Measurements from ENCODE around the gene SLC66A1.

SLC66A1 gene

DNA sequence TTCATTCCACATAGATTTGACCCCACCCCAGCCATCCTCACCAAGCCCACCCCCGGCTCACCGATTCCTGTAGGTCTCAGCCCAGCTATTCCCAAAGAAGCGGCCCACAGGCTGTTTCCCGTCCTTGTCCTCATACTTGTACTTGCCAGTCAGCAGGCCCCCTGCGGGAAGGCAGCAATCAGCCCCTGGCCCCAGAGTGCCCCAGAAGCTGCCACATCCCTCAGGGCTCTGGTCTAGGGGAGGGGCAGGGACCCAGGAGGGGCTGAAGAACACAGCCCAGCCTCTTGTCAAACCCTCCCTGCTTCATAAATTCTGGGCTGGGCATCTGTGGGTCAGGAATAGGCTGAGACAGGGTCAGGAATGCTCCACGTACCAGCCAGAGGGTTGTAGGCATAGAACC is 5.2 kb upstream of the SLC66A1 start:
- no peak for DNase-seq

DNA sequence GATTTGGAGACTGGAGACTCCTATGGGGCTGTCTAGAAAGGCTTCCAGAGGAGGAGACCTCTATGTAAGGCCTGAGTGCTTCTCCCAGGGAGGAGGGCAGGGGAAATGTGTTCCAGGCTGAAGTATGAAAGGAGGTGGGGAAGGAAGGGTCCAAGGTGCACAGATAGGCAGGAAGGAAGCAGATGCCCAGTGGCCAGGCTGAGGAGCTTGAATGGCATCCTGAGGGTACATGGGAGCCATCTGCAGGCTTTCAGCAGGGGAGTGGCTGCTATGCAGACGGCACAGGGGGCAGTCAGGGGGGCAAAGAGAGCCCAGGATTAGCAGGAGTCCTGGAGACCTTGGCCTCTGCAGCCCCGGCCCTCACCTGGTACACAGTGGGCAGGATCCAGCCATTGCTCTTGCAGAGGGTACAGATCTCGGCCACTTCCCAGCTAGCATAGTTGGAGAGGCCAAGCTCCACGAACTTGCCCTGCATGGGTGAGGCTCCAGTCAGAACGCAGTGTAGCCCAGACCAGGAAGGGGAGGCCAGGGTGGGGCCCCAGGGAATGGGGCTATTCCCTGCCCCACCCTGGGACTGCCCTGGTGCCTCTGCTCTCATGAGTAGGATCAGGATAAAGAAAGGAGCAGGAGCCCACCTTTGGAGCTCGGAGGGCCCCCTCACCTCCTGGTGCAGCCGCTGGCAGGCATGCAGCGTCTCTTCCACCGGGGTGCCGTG is 4.2 kb upstream of the SLC66A1 start:
- no peak for DNase-seq

DNA sequence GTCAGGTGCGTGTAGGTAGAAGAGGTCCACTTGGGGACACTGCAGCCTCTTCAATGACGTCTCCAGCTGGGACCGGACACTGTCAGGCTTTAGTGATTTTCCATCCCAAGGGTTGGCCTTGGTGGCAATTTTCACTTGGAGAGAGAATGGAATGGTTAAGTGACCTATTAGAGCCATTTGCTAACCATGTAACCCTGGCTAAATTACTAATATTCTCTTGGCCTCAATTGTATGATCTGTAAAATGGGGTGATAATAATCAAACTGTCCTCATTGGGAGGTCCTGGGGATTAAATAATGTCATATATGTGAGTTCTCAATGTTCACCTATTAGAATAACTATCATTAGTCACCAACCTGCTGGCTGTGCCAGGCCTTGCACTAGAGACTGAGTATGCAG is 3.6 kb upstream of the SLC66A1 start:
- DNase-seq = no peak

DNA sequence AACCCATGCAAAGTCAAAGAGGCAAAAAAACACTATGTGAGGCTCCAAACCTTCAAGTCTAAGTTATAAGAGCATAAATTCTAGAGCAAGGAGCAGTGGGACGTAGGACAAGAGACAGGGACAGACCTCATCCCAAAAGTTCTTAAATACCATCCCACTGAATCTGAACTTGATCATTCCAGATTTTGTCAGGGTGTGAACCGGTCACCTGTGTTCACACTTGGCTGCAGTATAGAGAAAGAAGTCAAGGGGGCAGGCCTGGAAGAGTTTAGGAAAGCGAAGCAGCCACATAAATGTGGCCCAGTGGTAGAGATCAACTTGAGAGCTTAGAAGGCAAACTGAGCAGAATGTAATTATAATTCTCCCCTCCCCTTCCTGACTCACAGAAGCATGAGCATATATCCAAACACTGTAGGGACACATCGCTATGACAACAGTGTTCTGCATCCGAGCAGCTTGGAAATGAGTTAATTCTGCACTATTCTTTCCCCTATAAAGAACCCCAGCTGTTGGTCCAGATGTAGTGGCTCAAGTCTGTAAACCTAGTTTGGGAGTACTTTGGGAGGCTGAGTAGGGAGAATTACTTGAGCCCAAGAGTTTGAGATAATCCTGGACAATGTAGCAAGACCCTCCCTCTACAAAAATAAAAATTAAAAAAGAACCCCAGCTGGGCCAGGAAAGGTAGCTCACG is 2.9 kb upstream of the SLC66A1 start:
- DNase-seq = no peak

DNA sequence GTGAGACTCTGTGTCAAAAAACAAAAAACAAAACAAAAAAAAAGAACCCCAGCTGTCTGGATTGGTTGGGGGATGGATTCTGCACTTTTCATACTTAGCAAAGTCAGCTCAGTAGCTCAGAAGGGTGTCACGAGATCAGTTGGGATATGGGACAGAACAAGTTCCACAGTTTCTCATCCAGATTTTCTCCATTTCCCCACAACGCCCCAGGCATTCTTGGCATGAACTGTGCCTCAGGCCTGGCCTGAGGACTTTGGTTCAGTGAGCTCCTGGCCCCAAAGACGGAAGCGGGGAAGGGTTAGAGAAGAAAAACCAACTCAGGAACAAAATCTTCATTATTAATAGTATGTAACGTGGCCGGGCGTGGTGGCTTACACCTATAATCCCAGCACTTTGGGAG is 2.1 kb upstream of the SLC66A1 start:
- DNase-seq = no peak

DNA sequence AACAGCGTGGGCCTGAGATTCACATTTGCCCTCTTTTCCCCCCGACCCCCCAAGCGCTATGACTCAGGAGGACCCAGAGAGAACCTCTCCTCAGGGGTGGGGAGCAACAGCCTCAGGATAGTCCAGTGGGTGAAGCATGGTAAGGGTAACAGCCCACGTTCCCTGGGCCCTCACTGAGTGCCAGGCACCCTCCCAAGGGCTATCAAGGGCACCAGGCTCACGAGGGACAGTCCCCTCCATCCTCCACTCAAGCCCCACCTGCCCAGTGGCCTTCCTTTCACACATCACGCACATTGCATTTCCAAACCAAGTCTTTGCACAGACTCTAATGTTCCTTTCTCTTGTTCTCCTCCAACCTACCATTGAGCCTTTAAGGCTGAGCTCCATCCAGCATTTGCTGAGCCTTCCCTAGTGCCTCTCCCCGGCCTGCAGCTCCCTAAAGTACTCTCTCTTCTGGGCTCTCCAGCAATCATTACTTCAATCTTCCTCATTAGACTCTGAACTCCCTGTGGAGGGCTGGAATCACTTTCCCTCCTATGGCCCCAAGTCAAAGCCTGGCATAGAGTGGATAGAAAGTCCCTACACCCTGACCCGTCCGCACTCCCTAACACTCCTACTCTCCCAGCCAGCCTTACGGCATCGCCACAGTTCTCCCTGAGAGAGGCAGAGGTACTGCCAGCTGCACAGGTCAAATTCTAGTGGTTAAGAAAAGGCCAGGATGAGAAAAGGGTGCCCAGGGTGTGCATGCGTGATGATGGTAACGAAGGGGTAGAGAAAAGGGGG is 1.2 kb upstream of the SLC66A1 start:
- DNase-seq = peak; percentile 1

DNA sequence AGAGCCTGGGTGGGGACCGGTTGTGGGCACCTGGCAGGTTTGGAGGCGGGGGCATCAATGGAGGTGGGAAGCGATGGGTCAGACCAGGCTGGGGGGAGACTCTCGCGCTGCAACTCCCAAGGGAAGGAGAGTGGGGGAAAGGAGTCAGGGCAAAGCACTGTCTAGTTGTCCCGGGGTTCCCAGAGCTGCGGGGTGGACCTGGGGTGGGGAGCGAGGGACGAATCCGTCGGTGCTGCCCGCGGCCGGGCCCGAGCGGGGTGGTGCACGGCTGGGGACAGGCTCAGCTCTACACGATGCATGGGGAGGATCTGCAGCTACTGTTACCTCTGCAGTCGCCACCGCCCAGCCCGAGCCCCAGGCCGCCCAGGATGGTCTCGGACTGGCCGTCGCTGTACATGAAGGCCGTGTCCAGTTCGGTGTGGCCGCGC is 609 bp upstream of the SLC66A1 start:
- DNase-seq = peak; percentile 42

DNA sequence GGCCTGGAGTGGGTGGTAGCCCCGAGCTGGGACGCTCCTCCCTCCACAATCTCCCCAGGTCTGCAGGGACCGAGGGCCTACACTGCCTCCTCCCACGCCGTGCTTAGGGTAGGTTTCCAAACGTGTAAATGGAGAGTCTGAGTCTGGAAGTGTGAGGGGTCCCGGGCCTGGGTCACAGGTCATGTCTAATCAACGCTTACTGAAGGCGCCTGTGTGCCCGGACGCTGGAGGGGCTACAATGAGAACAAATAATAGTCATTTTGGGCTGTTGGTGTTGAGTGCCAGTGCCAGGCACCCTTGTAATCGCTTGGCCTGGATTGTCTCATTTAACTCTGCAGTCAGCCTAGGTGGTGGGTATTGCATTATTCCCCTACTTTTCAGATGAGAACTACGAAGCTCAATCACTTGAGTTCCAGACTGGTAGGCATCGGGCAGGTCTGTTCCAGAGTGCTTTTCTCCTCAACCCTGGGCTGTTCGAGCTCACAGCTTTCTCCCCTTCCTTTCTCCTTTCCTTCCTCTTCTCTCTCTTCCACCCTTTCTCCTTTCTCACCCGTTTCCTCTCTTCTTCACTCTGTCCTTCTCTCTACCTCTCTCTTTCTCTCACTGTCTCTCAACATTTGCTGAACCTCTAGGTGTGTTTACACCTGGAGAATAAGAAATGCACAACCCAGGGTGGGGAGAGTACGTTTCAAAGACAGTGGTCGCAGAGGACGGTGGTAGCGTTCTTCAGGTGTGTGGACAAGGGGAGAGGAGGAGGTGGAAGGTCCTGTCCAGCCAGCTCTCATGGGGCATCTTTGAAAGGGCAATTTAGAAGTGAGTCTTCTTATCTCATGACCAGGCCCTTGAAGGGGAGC is 883 bp downstream of the SLC66A1 start:
- no peak for DNase-seq

DNA sequence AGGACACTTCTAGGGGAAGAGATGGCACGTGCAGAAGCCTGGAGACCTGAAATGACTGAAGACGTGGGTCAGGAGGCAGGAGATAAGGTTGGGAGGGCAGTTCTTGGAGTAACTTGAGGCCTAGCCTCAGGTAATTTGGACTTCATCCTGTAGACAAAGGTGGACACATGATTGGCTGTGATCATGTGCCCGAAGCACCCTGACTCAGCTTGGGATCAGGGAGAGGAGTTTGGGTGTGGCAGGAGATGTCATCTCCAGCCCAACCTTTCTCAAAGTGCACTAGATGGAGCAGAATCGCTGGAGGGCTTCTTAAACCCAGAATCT is 1.5 kb downstream of the SLC66A1 start:
- no peak for DNase-seq

DNA sequence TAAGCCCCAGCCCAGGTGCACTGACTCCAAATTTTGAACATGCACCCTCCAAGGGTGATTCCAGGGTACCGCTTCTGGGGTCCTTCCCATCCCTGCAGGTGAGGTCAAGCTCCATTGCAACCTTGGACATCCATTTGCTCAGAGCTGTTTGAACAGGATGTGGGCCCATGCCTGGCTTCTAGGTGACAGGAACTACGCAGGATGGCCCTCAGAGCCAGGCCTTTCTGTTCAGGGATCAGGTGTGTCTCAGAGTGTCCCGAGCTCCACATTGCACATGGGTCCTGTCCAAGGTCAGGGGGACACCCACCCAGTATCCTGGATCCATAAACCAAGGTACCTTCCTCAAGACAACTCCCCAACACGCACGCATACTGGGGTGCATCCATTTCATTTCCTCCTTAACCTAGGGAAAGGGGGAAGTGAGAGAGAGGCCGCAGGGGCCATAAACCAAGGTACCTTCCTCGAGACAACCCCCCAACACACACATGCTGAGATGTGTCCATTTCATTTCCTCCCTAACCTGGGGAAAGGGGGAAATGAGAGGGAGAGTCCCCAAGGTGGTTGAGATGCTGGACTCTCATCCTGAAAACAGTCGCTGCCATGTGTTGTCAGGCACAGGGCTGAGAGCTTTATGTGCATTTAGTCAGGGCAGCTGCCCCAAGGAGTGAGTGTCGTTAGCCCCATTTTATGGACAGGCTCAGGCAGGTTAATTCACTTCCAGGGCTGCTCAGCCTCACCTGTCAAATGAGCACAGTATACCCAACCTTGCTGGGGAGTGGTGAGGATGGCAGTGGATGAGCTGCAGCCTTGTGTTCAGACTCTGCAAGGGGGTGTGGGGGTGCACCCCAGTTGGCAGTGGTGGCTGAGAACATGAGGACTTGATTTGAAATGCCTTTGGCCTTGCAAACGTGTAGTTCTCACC is 2.1 kb downstream of the SLC66A1 start:
- no peak for DNase-seq

DNA sequence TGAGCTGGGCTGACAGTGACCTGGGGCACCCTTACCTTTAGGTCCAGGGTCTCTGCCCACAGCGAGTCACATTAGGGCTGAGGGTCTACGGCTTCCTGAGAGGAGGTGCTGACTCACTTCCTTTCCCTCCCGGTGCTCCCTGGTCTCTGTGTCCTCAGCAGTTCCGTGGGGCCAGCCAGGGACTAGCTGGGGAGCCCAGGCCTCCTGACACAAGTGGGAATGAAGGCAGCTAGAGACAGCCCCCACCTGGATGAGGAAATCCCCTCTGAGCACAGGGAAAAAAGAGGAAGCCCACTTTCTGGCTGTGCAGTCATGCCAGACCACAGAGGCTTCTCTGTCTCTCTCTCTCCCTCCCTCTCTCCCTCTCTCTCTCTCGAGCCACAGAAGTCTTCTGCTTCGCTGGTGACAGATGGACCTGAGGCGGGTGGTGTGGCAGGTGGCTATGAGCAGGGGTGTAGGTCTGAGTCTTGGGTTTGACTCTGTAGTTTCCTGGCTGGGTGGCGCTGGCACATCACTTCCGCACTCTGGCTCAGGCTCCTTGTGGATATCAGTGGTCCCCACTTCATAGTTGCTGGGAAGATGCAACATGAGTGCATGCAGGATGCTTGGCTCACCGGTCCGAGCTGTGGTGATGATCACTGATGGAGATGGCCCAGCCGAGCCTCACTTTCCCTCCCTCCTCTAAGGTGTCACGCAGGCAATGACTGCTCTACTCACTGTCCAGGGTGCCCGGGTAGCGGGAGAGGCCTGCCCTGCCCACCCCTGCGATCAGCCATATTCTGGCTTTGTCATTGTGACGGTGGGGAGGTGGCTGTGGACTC is 3.5 kb downstream of the SLC66A1 start:
- DNase-seq = no peak

DNA sequence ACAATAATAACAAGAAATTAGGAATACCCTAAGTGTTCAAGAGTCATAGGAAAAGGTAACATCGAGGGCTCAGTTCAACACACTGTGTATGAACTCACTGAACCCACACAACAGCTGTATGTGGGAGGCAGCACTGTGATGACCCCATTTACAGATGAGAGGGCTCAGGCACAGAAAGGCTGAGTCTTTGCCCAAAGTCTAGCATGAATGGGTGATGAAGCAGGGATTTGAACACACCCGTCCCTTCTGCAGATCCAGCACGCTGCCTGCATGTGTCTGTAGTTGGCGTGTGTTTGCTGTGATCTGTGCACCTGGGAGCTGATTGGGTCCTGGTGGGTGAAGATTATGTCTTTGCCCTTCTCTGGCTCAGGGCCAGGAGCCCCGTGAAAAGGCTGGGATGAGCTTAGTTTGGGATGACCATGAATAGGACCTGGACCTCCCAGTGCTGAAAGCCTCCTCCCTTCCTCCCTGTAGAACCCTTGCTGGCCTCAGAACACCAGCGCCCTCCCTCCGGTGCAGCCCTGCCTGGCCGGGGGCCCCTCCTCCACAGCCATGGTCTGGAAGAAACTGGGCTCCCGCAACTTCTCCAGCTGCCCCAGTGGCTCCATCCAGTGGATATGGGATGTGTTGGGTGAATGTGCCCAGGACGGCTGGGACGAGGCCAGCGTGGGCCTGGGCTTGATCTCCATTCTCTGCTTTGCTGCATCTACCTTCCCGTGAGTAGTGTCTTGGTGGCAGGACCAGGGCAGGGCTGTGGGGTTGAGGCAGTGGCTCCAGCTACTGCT is 5.2 kb downstream of the SLC66A1 start:
- DNase-seq = no peak

DNA sequence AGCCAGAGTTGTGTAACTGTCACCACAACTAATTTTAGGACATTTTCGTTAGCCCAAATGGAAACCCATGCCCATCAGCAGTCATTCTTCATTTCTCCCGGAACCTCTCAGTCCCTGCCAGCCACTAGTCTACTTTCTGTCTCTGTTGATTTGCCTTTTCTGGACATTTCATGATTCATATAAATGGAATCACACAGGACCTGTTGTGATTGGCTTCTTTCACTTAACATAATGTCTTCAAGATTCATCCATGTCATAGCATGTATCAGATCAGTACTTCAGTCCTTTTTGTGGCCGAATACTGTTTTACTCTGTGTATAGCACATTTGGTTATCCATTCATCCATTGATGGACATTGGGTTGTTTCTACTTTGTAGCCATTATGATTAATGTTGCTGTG is 7.1 kb downstream of the SLC66A1 start:
- no peak for DNase-seq

DNA sequence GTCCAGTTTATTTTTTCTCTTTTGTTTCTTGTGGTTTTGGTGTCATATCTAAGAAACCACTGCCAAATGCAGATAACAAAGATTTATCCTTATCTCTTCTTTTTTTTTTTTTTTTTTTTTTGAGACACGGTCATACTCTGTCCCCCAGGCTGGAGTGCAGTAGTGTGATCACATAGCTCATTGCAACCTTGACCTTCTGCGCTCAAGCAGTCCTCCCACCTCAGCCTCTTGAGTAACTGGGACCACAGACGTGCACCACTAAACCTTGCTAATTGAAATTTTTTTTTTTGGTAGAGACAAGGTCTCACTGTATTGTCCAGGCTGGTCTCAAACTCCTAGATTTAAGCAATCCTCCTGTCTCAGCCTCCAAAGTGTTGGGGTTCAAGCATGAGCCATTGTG is 8.9 kb downstream of the SLC66A1 start:
- no peak for DNase-seq

DNA sequence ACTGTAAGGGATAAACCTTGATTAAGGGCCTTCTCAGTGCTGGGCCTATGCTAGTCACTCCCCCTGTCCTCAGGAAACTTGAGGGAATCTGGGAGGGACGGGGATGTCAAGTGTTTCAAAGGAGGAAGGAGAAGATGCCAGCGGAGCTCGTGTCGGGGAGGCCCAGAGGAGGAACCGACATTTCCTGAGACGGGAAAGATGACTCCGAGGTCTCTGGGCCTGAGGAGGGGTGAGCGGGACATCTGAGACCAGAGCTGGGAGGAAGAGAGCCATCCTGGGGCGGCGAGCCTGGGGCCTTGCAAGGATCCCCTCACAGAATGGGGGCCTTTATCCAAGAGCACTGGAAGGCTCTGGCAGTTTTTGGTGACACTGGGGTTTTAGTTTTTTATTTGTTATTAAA is 10.4 kb downstream of the SLC66A1 start:
- DNase-seq = no peak

DNA sequence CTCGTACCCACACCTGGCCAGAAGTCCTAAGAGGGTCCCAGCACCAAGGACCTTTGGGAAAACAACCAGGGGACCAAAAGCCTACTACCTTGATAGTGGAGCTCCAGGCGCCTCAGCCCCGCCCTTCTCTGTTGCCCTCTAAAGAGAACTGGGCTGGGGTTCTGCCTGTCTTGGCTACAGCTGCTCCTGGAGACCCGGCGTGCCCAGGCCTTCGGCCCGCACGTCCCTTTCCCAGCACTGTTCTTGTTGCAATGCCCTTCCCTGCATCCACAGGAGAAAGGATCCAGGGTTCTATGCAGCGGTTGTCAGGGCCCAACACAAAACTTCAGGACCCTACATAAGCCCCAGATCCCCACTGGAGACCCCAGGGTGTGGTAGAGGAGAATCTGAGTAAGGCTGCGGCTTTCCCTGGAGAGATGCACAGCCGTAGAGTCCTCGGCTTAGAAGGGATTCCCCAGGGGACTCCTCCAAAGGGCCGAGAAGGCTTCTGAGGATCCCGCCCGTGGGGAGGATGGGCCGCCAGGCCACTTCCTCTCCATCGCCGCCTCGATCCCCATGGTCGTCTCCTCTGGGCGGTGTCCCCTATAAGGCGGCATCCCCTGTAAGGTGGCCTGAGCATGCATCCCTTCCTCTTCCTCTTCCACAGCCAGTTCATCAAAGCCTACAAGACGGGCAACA is 12.0 kb downstream of the SLC66A1 start:
- DNase-seq = no peak

DNA sequence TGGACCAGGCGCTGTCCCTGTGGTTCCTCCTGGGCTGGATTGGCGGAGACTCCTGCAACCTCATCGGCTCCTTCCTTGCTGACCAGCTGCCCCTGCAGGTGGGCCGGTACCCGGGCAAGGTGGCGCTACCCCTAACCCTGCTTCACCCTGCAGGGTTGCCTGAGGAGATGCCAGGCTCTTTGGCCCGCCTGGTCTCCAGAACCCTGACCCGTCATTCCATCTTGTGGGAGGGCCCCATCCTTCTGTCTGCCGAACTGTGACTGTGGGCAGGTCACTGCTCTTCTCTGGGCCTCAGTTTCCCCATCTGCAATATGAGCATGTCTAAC is 12.5 kb downstream of the SLC66A1 start:
- no peak for DNase-seq

DNA sequence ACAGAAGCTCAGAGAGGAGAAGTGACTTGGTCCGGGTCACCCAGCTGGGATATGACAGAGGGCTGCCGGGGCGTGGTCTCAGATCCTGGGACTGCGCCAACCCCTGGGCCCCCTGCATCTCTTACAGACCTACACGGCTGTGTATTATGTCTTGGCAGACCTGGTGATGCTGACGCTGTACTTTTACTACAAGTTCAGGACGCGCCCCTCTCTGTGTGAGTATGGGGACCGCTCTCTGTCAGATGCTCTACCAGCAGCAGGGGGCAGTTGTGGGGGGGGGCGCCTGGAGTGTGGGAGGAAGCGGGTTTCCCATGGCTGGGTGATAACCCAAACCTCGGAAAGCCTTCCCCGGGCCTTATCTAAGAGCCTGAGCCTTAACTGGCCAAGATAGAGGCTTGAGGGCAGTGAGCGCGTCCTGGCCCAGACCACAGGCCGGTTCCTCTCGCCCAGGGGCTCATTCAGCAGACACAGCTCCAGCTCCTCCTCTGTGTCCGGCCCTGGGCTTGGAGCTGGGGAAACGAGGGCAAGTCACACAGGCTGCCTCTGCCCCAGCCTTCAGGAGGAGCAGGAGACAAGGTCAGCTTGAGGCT is 13.3 kb downstream of the SLC66A1 start:
- DNase-seq = no peak

DNA sequence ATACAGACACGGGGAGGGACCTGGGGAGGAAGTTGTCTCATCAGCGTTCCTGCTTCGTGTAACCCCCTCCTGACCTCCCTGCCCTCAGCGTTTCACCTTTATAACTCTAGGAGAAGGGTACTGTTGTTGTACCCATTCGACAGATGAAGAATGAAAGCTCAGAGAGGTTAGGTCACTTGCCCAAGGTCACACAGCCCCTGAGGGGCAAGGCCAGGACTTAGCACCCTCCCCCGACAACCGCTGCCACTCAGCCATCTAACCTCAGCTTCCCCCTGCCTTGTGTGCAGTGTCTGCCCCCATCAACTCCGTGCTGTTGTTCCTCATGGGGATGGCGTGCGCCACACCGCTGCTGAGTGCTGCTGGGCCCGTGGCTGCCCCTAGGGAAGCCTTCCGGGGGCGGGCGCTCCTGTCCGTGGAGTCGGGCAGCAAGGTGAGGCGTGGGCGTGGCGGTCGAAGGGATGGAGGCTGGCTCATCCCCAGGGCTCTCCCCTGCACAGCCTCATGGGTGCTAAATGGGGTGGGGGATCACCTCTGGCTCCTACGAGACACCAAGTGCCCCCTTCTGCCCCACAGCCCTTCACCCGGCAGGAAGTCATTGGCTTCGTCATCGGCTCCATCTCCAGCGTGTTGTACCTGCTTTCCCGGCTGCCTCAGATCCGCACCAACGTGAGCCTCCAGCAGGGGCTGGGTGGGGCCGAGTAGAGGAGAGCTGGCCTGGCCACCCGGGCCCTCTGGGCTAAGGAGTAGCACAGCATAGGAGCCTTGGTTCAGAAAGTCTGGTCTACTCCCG is 14.0 kb downstream of the SLC66A1 start:
- DNase-seq = no peak

All from NCI-H1105 (cell line).